GM21526 (cell line): ENCODE data around the gene FOXP1.
A peak's percentile ranks its signal among the peaks of the same experiment; 100 is the strongest.

Experiments used
- ATAC-seq: cut with Tn5 transposase; IDR thresholded peaks from one replicate; pipeline ENCODE4 v1.9.1; 2021; ENCODE audit warnings: moderate library complexity; ENCODE audit not compliant: unreplicated experiment, low FRiP score

The FOXP1 gene

GRCh38 chr3:71566776-71567175, 16.8 kb downstream of the FOXP1 start:
- ATAC-seq: no peak

GRCh38 chr3:71565976-71566375, 17.6 kb downstream of the FOXP1 start:
- no peak for ATAC-seq

- ATAC-seq: no peak
Observed at GRCh38 chr3:71565316-71565715, 18.2 kb downstream of the FOXP1 start.

- peak; percentile 43 for ATAC-seq
Observed at GRCh38 chr3:71564361-71564760, 19.2 kb downstream of the FOXP1 start.

- peak; percentile 89 for ATAC-seq
Observed at GRCh38 chr3:71563827-71564226, 19.7 kb downstream of the FOXP1 start.

- ATAC-seq: no peak
Observed at GRCh38 chr3:71562938-71563337, 20.6 kb downstream of the FOXP1 start.

- no peak for ATAC-seq
Observed at GRCh38 chr3:71560665-71561064, 22.9 kb downstream of the FOXP1 start.

- ATAC-seq: no peak
Observed at GRCh38 chr3:71559578-71560162, 23.9 kb downstream of the FOXP1 start.

- ATAC-seq: no peak
Observed at GRCh38 chr3:71559021-71559420, 24.5 kb downstream of the FOXP1 start.

GRCh38 chr3:71554649-71555048, 28.9 kb downstream of the FOXP1 start:
- ATAC-seq: no peak

GRCh38 chr3:71551311-71551919, 32.1 kb downstream of the FOXP1 start:
- ATAC-seq: no peak

- ATAC-seq: no peak
Observed at GRCh38 chr3:71549951-71550350, 33.6 kb downstream of the FOXP1 start.

- ATAC-seq: no peak
Observed at GRCh38 chr3:71548705-71549384, 34.7 kb downstream of the FOXP1 start.

GRCh38 chr3:71547249-71548198, 36.0 kb downstream of the FOXP1 start:
- ATAC-seq: no peak

- ATAC-seq: no peak
Observed at GRCh38 chr3:71546821-71547220, 36.7 kb downstream of the FOXP1 start.

GRCh38 chr3:71545330-71545729, 38.2 kb downstream of the FOXP1 start:
- ATAC-seq: no peak

- ATAC-seq: no peak
Observed at GRCh38 chr3:71543371-71544016, 40.0 kb downstream of the FOXP1 start.

GRCh38 chr3:71542521-71543370, 40.8 kb downstream of the FOXP1 start:
- peak; percentile 43 for ATAC-seq

GRCh38 chr3:71541313-71541712, 42.2 kb downstream of the FOXP1 start:
- ATAC-seq: no peak

- no peak for ATAC-seq
Observed at GRCh38 chr3:71537211-71537611, 46.3 kb downstream of the FOXP1 start.
